ENCODE results near the gene RPL10A. TPM values are rescaled to one million over a fixed set of nuclear protein-coding genes. Genes with fewer than 3 reads are reported as not detected.

Gene RPL10A
- total RNA-seq, 1 experiment from 2014 or later = 1,186 TPM

DNA sequence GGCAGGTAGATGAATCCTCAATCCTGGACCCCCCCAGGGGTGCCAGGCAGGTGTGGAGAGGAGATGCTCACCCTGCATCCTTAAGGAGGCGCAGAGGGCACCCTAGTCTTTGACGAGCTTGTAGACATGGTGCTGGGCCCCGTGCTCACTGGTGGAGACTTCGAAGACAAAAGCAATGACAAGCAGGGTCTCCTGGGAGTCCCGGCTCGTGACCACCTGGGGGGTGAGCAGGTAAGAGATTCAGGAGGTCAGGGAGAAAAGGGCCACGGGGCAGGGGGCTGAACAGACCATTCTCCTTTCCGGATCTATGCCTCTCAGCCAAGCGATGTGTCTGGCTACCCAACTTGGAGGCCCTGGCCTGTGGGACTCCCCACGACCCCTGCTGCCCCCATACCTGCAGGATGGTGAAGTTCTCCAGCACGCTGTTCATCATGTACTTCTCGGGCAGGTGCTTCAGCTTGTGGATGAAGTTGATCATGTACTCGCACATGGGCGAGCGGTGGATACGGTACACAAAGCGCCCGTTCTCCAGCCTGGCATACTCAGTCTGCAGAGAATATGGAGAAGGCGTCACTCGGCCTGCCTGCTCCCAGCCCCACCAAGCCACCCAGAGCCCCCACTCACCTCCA is 6.9 kb downstream of the RPL10A start:
- no peak for DNase-seq (ENCODE audit: low read depth)

DNA sequence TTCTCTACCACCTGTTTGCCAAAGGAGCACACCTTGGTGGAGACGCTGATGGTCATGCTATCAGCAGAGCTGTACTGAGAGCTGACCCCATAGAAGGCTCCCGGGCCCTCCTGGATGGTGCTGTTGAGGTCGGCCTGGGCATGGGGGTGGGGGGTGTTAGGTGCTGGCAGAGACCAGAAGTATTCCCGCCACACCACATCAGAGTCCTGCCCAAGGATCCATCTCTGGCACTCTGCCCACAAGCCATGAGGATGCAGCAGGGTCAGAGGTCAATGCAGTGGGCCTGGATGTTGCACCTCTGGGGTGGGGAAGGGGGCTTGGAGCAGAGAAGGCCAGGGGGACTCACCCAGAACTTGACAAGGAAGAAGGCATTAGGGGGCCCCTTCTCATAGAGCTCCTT is 7.4 kb downstream of the RPL10A start:
- no peak for DNase-seq (ENCODE audit: low read depth)

DNA sequence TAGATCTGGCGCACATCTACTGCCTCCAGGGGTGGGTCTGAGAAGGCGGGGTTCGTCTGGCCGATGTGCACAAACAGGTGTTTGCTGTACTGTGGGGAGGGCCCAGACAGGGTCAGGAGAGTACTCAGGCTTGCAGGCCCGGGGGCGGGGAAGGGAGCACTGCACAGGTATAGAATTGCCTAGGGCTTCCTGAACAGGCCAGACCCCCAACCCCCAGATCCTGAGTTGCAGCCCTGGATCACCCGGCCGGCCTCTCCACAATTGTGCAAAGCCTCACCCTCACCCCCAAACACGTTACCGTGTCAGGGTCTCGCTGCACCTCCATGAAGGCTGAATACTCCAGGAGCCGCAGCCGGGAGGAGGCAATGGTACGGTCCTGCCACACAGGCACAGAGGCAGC is 7.8 kb downstream of the RPL10A start:
- DNase-seq (ENCODE audit: low read depth) = no peak

DNA sequence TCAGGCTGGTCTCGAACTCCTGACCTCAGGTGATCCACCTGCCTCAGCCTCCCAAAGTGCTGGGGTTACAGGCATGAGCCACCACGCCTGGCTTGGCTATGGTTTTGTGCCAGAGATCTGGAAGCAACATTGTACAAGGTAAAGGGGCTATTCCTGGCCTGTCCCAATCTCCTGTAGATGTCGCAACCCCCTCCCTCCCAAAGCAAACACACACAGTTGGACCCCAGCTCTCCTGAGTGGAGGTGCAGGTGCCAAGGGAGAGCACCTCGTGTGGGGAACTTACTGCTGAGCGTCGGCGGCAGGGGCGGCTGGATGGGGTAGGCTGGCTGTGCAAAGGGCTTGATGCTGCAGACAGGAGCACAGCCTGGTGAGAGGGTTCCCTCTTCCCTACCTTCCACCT is 8.8 kb downstream of the RPL10A start:
- no peak for DNase-seq (ENCODE audit: low read depth)

DNA sequence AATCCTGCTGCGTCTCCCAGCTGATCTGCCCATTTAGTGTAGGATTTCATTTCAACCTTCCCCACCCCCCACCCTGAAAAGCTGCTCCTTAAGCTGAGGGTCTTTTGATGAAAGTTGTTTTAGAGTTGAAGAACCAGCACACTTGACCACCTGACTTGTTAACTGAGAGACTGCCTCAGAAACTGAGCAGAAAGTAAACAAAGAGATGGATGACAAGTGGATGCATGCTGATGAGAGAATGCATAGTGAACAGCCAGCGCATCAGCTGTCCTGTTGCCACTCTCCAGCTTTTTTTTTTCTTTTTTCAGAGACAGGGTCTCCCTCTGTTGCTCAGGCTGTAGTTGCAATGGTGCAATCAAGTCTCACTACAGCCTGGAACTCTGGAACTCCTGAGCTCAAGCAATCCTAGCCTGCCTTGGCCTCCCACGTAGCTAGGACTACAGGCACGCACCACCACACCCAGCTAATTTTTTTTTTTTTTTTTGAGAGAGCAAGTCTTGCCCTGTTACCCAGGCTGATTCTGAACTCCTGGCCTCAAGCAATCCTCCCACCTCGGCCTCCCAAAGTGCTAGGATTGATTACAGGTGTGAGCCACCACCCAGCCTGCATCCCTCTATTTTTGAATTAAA is 9.5 kb downstream of the RPL10A start:
- no peak for DNase-seq (ENCODE audit: low read depth)

DNA sequence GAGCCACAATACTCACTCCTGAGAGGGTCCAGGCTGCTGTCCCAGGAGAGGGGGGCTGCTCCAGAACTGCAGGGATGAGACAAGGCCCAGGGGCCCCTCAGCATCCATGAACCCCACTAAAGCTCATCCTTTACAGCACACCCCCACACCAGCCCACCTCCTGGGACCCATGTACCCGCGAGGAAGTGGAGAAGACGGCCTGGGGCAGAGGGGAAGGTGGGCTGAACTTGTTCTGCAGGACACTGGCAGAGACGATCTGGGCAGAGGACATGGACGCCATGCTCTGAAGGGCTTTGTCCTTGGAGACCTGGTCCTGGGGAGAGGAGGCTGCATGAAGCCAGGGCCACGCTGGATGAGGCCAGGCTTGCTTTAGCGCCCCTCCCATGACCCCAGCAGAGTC is 10.1 kb downstream of the RPL10A start:
- DNase-seq (ENCODE audit: low read depth) = no peak

DNA sequence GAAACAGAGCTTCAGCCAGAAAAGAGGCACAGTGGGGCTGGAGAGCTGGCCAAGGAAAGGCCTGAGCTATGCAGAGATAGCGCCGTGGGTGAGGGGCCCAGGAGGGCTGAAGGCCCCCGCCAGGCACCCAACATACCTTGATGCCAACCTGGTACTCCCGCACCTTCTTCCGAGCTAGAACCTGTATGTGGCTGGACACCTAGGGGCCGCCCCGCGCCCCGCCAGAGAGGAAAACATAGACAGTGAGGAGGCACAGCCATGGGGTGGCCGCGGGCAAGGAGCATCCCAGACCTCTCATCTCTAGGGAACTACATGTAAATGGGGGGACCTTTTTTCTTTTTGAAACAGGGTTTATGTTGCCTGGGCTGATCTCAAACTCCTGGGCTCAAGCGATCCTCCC is 12.0 kb downstream of the RPL10A start:
- DNase-seq (ENCODE audit: low read depth) = no peak

DNA sequence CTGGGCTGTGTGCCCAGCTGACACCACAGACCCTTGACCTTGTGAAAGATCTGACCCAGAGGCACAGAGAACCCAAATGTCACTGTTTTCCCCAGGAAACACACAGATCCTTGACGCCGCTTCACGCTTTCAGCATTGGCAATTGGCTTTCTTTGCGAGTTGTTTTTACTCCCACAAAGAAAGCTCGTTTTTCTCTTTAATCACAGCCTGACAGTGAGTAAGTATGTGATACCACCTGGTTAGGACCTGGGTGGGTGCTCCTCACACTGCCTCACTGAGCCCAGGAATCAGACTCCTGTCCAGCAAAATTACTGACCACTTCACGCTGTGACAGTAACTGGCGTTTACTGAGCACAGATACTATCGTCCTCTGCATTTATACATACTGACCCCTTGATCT is 13.0 kb downstream of the RPL10A start:
- DNase-seq (ENCODE audit: low read depth) = no peak

DNA sequence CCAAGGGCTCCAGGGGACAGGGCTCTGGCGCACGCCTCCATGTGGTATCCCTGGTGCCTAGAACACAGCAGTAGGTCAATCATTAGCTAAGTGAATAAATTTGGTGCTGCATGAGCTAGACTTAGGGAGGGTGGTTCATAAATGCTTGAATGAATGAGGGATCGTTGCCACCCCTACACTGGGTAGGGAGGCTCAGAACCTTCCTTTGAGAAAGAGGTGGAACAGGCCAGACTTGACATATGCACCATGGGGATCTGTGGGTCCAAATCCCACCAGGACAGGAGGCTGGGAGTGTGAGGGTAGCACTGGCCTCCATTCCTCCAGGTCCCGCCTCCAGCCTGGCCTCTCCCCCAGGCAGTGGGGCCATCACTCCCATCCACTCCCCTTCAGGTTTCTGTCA is 14.9 kb downstream of the RPL10A start:
- DNase-seq (ENCODE audit: low read depth) = no peak

DNA sequence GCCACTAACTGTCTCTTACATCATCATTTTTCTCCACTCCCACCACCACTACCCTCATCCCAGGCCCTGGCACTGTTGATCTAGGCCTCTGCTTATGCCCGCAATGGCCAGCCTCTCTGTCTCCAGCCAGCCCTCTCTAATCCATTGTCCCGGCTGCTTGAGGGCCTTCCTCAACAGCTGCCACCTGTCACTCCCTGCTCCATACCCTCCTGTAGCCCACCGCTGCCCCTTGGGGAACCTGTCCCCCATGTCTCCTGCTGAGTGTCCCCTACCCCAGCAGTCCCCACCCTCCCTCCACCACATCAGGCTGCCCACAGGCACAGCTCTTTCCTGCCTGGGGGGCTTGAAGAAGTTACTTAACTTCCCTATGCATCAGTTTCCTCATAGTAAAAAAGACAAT is 15.3 kb downstream of the RPL10A start:
- no peak for DNase-seq (ENCODE audit: low read depth)

DNA sequence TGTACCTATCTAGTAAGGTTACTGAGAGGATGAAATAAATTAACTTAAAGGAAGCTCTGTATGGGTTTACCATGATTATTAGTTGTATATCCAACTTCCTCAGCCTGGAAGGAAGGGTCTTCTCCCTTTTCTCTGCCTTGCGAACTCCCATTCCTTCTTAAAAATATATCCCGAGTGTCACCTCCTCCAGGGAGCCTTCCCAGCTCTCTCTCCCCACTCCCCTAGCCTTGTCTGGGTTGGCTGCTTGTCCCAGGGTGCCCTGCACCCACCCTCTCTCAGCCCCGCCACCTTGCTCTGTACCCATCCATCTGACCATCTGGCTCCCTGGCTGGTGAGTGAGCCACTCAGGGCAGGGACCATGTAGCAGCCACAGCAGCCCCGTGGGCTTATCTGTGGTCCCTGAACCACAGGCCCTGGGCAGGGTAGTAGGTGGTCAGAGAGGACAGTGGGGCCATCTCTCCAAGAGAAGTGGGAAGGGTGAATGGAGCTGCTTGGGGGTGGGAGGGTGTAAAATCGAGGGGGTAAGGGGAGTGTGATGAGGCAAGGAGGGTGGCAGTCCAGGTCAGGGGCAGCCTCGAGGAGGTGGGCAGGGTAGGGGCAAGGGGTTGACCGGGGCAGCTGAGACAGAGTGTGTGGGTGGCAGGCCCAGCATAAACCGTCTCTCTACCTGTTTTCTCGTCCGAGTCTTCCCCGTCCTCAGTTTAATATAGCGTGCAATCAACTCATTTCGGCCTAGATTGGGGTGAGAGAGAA is 15.9 kb downstream of the RPL10A start:
- DNase-seq (ENCODE audit: low read depth) = no peak

DNA sequence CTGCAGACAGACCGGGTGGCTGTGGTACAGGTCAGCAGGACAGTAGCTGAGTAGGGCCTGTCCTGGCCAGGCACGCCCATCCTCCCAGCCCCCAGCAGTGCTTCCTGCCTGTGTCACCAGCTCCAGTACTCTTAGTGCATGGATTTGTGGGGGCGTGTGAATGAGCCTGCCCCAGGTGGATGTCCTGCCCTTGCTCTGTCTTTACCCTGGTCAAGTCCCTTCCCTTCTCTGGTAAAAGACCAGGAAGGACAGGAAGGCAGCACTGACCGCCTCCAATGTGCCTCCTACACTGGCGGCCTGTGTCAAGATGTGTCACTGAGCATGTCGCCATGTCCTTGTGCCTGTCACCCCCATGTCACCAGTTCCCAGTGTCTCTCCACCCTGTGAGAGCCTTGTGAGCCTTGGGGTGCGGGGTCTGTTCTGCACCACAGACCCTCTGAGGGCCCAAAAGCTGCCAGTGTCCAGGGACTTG is 16.8 kb downstream of the RPL10A start:
- DNase-seq (ENCODE audit: low read depth) = peak; percentile 42

DNA sequence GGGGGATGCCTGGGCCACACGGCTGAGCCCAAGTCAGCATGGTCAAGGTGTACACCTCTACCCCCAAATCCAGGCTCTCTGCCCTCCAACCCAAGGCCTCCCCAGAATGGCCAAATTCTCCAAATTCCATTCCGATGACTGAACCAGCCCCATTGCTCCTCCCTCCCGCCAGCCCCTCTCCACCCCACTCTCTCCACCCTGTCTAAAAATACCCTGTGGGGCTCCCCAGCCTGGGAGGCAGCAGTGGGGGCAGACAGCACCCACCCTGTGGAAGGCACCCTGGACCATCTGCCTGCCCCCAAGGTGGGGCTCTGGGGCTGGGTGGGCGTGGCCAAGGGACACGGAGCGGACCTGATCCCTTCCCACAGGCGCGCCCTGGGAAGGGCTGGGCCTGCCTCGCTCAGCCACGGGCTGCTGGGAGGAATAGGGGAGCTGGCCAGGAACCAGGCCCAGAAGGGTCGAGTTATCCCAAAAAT is 17.2 kb downstream of the RPL10A start:
- peak; percentile 81 for DNase-seq (ENCODE audit: low read depth)

DNA sequence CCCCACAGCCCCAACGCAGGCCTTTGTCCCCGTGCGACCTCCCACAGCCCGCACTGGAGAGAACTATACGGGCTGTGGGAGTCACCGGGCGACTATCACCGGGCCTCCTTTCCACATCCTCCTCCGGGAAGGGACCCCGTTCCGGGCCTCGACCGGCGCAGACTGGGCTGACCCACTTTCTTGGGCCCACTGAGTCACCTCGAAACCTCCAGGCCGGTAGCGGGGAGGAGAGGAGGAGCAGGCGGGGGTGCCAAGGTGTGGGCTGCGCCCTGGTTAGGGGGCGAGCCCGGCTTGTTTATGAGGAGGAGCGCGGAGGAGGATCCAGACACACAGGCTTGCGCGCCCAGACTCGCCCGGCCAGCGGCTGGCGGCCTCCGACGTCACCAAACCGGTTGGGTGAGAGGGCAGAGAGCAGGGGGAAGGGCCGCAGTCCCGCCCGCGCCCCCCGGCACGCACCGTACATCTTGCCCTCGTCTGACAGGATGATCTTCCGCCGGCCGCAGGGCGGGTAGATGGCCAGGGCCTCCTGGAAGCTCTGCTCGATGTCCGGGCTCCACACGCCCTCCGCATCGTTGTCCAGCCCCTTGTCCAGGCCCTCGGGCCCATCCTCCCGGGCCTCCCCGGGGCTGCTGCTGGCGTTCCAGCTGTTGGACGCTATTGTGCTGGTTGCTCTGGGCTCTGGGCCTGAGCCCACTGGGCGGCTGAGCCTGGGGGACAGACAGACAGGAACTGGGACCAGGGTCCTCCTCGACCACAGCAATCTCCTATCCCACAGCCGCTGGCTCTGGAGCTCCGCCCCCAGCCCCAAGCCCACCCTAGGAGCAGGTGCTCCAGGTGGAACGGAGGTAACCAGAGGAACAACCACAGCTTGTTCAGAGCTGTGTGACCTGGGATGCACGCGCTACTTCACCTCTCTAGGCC is 18.1 kb downstream of the RPL10A start:
- no peak for DNase-seq (ENCODE audit: low read depth)

DNA sequence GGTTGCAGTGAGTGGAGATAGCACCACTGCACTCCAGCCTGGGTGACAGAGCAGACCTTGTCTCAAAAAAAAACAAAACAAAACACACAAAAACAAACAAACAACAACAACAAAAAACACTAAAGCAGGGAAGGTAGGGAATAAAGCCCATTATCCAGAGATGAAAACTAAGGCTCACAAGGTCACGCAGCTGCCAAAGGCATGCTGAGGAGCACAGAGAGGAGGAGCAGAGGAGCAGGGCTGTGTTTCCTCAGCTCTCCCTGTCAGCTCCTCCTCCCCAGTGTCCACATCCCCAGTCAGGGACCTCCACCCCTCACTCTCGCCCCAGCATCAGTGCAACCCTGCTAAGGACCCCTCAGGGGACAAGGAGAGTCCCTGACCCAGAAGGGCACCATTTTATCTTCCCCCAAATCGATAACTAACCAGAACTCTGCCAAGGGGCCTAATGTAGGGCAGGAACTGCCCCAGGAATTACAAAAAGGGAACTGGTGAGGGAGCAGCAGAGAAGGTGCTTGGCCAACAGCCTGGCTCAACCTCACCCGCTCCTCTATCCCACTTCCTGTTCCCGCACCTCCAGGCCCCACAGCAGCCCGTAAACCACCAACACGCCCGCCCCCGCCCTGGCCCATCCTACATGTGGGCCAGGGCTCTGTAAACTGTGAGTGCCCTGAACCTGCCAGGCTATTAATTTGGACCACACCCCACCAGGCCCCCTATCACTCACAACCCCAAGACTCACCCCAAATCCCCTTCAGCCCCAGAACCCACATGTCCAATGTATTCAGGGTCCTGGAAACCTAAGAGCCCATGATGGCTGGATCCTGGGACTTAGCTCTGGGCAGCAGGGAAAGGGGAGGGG is 19.7 kb downstream of the RPL10A start:
- DNase-seq (ENCODE audit: low read depth) = peak; percentile 32

DNA sequence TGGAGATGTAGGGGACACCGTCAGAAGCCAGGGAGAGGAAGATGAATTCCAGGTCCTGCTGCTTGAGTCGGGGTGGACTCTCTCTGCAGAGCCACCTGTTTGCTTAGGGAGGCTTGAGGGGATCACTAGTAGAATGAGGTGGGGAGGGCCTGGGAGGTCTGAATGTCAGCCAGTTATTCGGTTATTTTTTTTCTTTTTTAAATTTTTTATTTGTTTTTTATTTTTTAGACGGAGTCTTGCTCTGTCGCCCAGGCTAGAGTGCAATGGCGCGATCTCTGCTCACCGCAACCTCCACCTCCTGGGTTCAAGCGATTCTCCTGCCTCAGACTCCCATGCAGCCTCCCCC is 20.3 kb downstream of the RPL10A start:
- no peak for DNase-seq (ENCODE audit: low read depth)

DNA sequence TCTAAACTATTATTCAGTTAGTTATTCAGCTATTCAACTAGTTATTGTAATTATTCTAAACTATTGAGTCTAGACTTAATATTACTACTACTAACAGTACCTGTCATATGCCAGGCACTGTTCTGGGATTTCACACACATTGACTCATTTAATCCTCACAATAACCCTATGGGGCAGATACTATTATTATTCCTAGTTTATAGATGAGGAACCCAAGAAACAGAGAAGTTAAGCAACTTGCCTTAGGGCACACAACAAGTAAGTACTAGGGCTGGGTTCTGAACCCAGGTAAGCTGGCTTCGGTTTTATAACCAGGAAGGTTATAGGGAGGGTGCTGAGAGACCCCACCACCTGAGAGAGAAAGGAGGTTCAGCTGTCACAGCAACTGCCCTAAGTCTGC is 20.9 kb downstream of the RPL10A start:
- DNase-seq (ENCODE audit: low read depth) = no peak

DNA sequence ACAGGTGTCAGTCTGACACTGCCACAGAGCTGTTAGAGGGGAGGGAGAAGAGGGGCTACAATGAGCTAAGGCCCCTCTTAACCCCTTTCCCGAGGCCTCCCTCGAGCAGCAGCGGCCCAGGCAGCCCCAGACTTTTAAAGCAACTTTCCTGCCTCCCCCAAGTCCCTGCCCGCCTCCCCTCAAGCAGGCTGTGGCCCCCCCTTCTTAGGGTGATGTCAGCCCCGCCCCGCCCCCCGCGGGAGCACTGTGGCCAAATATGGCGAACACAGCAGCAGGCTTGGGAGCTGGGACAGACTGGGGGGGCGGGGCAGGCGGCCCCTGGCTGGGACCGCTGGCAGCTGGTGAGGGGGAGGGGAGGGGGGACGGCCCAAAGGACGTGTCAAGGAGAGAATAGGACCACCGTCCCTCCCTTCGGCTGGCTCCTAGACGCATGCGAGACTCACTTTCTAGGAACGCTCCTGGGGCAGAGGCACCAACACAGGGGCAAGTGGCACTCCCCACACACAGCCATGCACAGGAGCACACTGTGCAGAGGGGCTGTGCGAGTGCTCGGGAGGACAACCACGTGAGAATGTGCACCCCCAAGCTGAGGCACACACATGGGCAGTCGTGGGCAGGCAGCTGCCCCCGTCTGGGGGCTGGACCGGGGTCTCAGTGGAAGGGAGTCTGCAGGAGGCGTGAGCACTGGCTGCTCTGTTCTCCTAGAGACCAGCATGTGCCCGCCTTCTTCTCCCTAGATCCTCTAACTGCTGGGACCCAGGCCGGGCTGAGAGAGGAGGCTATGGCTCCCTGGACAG is 22.0 kb downstream of the RPL10A start:
- peak; percentile 76 for DNase-seq (ENCODE audit: low read depth)

DNA sequence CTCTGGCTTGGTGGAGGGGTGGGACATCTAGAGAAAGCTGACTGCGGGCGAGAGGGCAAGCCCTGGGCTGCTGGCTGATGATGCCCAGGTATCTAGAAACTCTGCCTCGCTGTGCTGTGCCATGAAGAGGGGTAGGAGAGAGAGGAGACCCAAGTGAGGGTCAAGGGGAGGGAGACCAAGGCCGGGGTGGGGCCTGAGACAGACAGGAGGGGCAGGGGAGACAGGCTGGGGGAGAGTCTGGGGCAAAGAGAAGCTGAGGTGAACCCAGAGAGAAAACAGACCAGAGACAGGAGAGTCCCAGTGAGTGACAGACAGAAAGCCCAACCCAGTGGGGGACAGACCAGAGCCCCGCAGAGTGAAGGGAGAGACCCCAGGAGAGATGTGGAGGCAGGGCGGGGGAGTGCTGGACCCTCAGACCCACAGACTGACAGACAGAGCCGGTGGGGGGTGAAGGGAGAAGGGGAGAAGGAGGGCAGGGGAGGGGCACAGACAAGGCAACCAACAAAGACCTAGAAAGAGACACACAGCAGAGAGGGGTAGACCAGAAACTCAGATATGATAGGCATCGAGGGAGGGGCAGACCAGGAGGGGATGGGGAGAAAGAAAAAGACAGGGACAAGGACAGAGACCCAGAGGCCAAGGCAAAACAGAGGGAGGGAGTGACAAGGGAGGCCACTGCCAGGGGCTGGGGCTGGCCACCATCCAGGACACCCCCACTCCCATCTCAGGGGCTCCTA is 22.8 kb downstream of the RPL10A start:
- no peak for DNase-seq (ENCODE audit: low read depth)
